Glutamatergic neuron (in vitro differentiated cells): ENCODE results near the gene ANO6. TPM values are rescaled to one million over a fixed set of nuclear protein-coding genes. Genes with fewer than 3 reads are reported as not detected.
"Not testable (repeated sequence)": the region's sequence is repeated elsewhere in the genome, so short reads cannot be mapped to it uniquely, and the experiment has no call there.

Experiments
- DNase-seq: peaks from one replicate; pipeline ENCODE4 v3.0.0; 2022
- H3K27ac Mint-ChIP-seq: one replicate; pipeline ENCODE4 v1.8.0; 2020; ENCODE audit warnings: mild to moderate bottlenecking, mixed read lengths, inconsistent platforms; ENCODE audit not compliant: unreplicated experiment
- H3K27me3 Mint-ChIP-seq: one replicate; pipeline ENCODE4 v1.8.0; 2020; ENCODE audit warnings: mild to moderate bottlenecking, moderate library complexity, mixed read lengths, inconsistent platforms; ENCODE audit not compliant: unreplicated experiment
- H3K36me3 Mint-ChIP-seq: one replicate; pipeline ENCODE4 v1.8.0; 2020; ENCODE audit warnings: mild to moderate bottlenecking, mixed read lengths, inconsistent platforms; ENCODE audit not compliant: unreplicated experiment
- H3K4me1 Mint-ChIP-seq: one replicate; pipeline ENCODE4 v1.8.0; 2020; ENCODE audit warnings: mild to moderate bottlenecking, low read depth, mixed read lengths, inconsistent platforms; ENCODE audit not compliant: unreplicated experiment
- H3K4me3 Mint-ChIP-seq: one replicate; pipeline ENCODE4 v1.8.0; 2020; ENCODE audit warnings: mild to moderate bottlenecking, mixed read lengths, inconsistent platforms; ENCODE audit not compliant: unreplicated experiment
- H3K9me3 Mint-ChIP-seq: one replicate; pipeline ENCODE4 v1.8.0; 2020; ENCODE audit warnings: mild to moderate bottlenecking, moderate library complexity, mixed read lengths, inconsistent platforms; ENCODE audit not compliant: unreplicated experiment
- total RNA-seq: library from RNA; stranded (reverse); fragmentation: NEBNext Ultra II Directional; extraction: Animal tissue kit (Norgen Biotek cat#: 25700); gene quantifications from one replicate; pipeline ENCODE4 v1.2.1, GENCODE V29; 2021; ENCODE audit not compliant: unreplicated experiment
- TF ChIP-seq, protein P1 (sequence below): fragments of 200-600 bp; sonication (generic); IDR thresholded peaks from one replicate; pipeline ENCODE4 v1.5.0; 2021; ENCODE audit not compliant: partially characterized antibody, unreplicated experiment

The ANO6 gene
- total RNA-seq, 1 donor from 2014 or later: 35.9 TPM

DNA sequence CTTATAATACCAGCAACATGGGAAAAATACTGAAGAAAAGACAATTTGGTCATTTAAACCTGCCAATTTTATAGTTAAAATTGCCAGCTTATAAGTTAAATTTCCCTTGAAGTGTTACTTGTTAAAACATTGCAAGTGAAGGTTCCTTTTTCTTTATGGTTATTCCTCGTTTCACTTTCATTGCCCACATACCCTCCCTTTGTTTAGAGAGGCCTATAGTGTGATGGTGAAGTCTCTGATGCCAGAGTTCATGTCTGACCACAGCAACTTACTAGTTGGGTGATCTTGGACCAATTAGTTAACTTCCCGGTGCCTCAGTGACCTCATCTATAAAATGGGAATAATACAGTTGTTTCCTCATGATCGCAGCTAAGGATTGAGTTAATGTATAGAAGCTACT lies 173.5 kb downstream of the ANO6 start:
- Mint-ChIP-seq H3K9me3 (no peaks in the 10 kb centered on the region), H3K4me3 (no peak overlapping the region), H3K36me3 (peaks cover 25% of the 10 kb centered on the region), H3K4me1 (no peaks in the 10 kb centered on the region), H3K27ac (no peak overlapping the region), H3K27me3 (peaks cover 1% of the 10 kb centered on the region)
- no peak for DNase-seq
- TF ChIP-seq, protein P1, sequence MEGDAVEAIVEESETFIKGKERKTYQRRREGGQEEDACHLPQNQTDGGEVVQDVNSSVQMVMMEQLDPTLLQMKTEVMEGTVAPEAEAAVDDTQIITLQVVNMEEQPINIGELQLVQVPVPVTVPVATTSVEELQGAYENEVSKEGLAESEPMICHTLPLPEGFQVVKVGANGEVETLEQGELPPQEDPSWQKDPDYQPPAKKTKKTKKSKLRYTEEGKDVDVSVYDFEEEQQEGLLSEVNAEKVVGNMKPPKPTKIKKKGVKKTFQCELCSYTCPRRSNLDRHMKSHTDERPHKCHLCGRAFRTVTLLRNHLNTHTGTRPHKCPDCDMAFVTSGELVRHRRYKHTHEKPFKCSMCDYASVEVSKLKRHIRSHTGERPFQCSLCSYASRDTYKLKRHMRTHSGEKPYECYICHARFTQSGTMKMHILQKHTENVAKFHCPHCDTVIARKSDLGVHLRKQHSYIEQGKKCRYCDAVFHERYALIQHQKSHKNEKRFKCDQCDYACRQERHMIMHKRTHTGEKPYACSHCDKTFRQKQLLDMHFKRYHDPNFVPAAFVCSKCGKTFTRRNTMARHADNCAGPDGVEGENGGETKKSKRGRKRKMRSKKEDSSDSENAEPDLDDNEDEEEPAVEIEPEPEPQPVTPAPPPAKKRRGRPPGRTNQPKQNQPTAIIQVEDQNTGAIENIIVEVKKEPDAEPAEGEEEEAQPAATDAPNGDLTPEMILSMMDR: no peak

DNA sequence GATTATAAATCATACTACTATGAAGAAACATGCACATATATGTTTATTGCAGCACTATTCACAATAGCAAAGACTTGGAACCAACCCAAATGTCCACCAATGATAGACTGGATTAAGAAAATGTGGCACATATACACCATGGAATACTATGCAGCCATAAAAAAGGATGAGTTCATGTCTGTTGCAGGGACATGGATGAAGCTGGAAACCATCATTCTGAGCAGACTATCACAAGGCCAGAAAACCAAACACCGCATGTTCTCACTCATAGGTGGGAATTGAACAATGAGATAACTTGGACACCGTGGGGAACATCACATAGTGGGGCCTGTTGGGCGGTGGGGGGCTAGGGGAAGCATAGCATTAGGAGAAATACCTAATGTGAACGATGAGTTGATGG lies 181.6 kb downstream of the ANO6 start:
- H3K4me1 Mint-ChIP-seq, H3K9me3 Mint-ChIP-seq, DNase-seq, H3K27me3 Mint-ChIP-seq, H3K27ac Mint-ChIP-seq, H3K4me3 Mint-ChIP-seq: not testable (repeated sequence)
- peaks cover 17% of the 10 kb centered on the region for H3K36me3 Mint-ChIP-seq

DNA sequence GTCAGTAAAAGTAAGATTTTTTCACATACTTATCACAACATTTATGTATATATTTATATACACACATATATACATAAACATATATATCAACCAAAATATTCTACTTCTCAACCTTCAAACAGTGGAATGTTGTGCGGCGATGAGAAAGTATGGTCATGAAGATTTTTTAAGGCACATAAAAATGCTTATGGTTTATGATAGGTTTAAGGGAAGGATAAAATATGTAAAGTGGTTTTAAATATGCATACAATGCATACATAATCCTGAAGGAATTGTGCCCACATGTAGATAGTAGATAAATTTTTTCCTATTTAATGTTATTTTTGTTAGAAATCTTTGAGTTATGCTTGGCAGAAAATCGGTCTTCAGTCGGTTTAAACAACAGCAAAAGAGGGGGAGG lies 182.7 kb downstream of the ANO6 start:
- TF ChIP-seq, protein P1: no peak
- peaks cover 17% of the 10 kb centered on the region for H3K36me3 Mint-ChIP-seq
- peaks cover 3% of the 10 kb centered on the region for H3K9me3 Mint-ChIP-seq
- no peak overlapping the region for H3K4me3 Mint-ChIP-seq
- H3K27me3 Mint-ChIP-seq: peaks cover 2% of the 10 kb centered on the region
- no peak for DNase-seq
- no peak overlapping the region for H3K27ac Mint-ChIP-seq
- H3K4me1 Mint-ChIP-seq: no peaks in the 10 kb centered on the region

DNA sequence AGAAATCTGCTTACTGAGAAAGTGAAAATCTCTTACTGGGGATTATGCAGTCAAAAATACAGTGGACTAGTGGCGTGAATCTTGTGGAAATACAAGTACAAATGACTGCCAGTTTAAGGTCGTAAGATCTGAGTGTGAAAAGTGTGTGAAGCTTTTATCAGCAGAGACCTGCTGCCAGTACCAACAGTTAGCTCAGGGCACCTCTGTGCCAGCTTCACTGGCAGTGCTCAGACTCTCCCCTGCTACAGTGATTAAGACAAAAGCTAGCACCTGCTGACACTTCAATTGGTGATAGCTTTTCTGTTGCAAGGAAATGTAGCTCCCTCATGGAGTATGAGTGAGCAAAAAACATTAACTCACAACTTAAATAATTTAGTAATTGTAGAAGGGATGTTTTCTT lies 185.1 kb downstream of the ANO6 start:
- no peak overlapping the region for H3K27ac Mint-ChIP-seq
- H3K36me3 Mint-ChIP-seq: peaks cover 4% of the 10 kb centered on the region
- DNase-seq: no peak
- no peaks in the 10 kb centered on the region for H3K27me3 Mint-ChIP-seq
- no peaks in the 10 kb centered on the region for H3K4me1 Mint-ChIP-seq
- TF ChIP-seq, protein P1: no peak
- no peak overlapping the region for H3K4me3 Mint-ChIP-seq
- H3K9me3 Mint-ChIP-seq: peaks cover 1% of the 10 kb centered on the region

DNA sequence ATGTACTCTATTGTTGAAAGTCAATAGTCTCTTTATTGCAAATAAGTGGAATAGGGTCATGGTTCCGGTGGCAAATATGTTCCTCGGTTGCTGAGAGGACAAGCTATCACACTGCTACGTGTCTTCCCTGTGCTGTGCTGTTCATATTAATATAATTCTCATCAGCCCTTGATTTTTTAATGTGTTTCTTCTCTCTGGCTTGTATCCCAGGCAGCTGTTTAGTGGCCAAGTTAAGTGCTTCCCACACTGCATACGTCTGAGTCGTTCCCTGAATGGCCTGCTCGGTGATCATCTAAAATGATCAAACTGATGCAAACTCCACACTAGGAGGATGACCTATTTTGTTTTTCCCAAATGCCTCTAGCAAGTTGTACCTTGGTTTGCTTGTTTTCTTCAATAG lies 186.4 kb downstream of the ANO6 start:
- peaks cover 1% of the 10 kb centered on the region for H3K9me3 Mint-ChIP-seq
- H3K4me3 Mint-ChIP-seq: no peak overlapping the region
- H3K27me3 Mint-ChIP-seq: no peaks in the 10 kb centered on the region
- no peak for DNase-seq
- no peaks in the 10 kb centered on the region for H3K4me1 Mint-ChIP-seq
- no peaks in the 10 kb centered on the region for H3K36me3 Mint-ChIP-seq
- no peak overlapping the region for H3K27ac Mint-ChIP-seq
- TF ChIP-seq, protein P1: no peak
